Activated CD4-positive, alpha-beta T cell treated with anti-CD3 and anti-CD28 coated beads, Interleukin-10, Interleukin-2, amounts not matched to agents 100 ng/mL and 50 ng/mL, durations not matched to agents 16 hours and 8 hours (primary cell): ENCODE data around the gene COL24A1.
"Not testable (repeated sequence)": the region's sequence is repeated elsewhere in the genome, so short reads cannot be mapped to it uniquely, and the experiment has no call there.

Experiments
- DNase-seq: peaks from one replicate; pipeline ENCODE4 v3.0.0-alpha.2; 2020

COL24A1 gene

GRCh38 chr1:85976516-85977205, 179.9 kb downstream of the COL24A1 start:
- DNase-seq, result no peak

DNA sequence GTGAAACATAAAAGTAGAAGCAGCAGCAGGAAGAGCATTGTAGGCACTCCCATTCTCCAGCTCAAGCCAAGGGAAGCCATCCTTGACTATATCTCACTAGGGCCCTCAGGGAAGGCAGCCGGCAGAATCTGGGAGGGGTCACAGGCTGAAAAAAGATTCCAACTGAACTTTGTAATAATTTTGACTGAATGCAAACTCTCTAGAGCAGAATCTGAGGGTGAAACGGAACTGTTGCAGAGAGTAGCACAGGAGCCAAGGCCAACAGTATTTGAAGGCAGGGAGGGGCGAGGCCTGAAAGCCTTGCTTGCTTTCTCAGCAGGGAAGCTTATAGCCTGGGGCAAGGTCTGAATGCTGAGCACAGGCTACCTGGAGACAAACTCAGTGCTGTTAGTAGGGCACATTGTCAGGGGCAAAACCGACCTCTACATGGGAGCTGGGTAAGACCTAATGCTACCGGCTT, 180.6 kb downstream of the COL24A1 start:
- DNase-seq, result no peak

- no peak for DNase-seq
Measured at GRCh38 chr1:85962457-85962856, 194.1 kb downstream of the COL24A1 start.

DNA sequence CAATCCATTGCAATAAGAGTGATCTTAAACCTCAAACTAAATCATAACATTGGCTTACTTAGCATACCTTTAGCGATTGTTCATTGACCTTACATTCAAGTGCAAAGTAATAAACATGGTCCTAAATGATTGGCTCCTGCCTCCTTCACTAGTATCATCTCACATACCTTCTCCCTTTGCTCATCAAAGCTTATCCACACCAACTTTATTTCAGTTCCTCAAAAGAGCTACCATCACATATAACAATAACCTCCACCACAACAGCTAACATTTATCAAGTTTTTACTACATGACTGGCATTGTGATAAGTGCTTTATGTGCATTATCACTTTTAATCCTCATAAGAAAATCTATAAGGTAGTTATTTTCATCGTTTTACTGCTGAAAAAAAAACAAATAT, 198.8 kb downstream of the COL24A1 start:
- DNase-seq, result no peak

GRCh38 chr1:85955218-85955617, 201.4 kb downstream of the COL24A1 start:
- DNase-seq, result not testable (repeated sequence)

DNA sequence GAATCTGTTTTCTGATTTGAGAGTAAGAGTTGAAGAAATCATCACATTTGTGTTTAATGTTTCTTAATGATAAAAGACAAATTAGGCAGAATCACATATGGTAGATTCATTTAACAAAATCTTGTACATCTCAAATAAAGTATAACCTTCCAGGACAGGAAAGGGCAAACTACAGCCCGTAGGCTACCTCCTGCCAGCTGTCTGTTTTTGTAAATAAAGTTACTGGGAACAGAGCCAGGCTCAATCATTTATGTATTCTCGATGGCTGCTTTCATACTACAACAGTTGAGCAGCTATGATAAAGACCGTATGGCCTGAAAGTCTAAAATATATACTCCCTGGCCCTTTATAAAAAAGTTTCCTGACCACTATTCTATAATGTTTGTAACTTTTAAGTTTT, 204.1 kb downstream of the COL24A1 start:
- no peak for DNase-seq

DNA sequence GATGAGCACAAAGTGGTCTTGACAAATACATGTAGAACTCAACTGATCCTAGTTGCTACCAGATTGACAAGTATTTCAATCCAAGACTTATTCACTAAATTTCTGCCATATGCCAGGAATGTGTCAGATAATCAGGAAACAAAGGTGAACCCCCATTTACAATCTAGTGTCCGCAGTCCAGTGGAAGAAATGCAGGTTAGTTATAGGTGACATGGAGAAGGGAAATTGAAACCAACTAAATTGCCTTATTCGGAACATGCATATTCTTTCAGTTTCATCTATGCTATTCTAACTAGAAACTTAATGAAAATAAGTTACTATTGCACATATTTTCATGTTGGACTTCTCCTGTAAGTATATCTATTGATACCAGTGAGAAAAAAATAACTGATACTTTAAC, 209.4 kb downstream of the COL24A1 start:
- DNase-seq, result no peak

DNA sequence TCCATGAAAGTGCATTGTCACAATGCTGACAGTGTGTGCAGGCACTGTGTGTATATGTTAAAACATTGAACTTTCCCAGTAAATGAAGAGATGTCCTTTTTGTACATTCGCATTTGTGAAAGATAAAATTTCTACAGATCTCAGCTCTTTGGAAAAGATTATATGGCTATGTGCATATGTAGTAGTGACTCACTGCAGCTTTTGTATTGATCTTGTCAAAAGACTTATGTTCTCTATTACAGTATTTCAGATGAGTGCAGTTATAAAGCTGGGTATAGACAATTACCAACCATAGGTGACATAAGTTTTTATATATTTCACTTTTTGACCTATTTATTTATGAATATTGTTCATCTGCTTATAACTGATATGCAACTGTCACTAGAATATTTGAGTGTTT, 212.6 kb downstream of the COL24A1 start:
- no peak for DNase-seq

DNA sequence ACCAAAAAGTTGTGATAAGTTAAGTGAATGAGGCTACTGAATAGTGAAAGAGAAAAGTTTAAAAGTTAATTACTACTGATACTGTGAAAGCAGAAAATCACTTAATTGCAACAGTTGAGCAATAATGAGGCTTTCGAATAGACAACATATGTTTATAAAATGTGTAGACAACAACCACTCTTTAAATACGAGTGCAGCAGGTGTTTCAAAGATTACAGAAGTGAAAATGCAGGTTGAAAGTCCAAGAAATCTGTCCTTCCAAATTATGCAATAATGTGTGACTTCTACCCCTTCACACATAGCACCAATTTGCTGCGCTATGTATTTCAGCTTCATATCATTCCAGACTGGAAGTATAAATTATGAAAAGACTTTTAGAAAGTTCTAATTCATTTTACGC, 213.0 kb downstream of the COL24A1 start:
- no peak for DNase-seq

DNA sequence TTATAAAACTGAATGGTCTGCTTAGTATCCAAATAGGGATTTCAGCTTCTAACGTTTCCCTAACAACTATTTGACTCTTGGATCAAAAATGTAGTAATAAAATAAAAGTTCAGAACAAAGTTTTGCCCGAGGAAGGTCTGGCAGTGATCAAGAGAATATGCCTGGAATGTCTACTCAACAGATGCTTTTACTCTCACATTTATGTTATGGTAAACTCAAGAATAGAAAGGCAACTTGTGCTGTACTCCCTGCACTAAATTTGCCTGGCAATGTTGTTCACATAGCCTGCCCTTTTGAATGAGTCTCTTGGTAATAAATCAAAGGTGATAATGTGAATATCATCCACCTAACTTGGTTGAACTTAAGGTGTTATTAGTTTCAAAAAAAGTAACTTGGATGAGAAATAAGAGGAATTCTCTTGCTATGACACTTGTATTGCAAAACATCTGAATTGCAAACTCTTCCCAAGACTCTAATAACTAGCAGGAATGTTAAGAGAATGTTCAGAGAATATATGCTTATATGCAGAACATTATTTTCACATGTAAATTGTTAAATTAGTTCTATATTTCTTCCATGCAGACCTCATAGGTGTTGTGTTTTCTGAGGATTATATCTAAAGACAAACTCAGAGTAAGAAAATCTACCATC, 215.8 kb downstream of the COL24A1 start:
- DNase-seq, result no peak

GRCh38 chr1:85938829-85939228, 217.7 kb downstream of the COL24A1 start:
- no peak for DNase-seq

- DNase-seq, result no peak
Measured at GRCh38 chr1:85936470-85936869, 220.1 kb downstream of the COL24A1 start.

GRCh38 chr1:85936057-85936456, 220.5 kb downstream of the COL24A1 start:
- DNase-seq, result no peak

DNA sequence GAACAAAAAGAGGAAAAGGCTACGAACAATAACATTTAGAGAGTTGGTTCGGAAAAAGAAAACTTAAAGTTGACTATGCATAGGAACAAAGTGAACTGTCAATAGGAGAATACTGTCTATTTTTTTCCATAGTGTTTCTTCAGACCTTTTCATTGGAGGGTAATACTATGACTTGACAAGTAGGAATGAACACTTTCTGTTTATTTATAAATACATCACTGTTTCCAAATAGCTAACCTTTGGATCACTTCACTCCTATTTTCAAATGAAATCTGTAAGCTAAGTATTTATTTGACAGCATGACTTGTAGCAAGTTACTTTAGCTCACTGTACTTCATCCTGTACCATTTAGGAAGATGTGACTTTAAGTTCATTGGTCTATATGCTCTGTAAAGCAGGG, 221.3 kb downstream of the COL24A1 start:
- no peak for DNase-seq

- DNase-seq, result no peak
Measured at GRCh38 chr1:85934516-85934915, 222.1 kb downstream of the COL24A1 start.

DNA sequence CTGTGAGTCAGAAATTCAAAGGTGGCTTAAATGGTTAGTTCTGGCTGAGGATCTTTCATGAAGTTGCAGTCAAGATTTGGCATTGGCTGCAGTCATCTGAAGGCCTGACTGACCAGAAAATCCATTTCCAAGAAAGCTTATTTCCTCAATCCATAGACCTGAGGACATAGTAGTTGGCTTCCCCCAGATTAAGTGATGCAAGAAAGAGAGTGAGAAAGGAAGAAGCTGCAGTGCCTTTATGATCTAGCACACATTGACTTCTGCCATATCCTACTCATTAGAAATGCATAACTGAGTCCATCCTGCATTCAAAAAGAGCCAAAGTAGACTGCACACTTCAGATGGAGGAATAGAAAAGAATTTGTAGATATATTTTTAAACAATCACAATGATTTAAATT, 222.6 kb downstream of the COL24A1 start:
- no peak for DNase-seq

GRCh38 chr1:85911742-85912141, 244.8 kb downstream of the COL24A1 start:
- DNase-seq, result no peak

GRCh38 chr1:85900921-85901320, 255.7 kb downstream of the COL24A1 start:
- no peak for DNase-seq

GRCh38 chr1:85898861-85899260, 257.7 kb downstream of the COL24A1 start:
- no peak for DNase-seq

DNA sequence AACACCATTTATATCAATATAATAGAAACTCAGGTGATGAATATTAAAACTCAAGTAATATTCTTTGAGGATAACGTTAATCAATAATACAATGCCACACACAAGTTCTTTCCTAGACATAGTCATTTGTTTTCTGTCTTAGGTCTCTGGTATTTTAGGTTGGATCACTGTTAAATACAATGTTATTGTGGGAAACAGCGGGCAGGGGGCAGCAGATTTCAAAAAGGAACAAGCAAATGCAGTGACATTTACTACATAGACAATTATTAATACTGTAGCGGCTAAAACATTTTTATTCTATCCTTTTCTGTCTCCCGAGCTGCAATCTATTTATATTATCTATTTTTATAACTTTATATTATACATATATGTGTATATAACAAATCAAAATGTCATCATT, 261.9 kb downstream of the COL24A1 start:
- DNase-seq, result peak; percentile 3

DNA sequence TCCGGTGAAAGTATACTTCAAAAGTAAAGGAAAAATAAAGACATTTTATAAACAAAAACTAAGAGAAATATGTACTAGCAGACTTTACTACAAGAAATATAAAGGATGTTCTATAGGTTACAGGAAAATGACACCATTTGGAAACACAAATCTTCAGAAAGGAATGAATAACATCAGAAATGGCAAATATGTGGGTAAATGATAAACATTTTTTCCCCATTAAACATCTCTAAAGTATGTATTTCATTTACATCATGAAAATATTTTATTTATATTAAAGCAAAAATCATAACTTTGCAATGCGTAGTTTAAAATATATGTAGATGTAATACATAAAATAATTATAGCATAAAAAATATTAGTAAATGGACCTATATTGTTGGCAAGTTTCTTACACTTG, 264.2 kb downstream of the COL24A1 start:
- no peak for DNase-seq

- no peak for DNase-seq
Measured at GRCh38 chr1:85889870-85890269, 266.7 kb downstream of the COL24A1 start.

DNA sequence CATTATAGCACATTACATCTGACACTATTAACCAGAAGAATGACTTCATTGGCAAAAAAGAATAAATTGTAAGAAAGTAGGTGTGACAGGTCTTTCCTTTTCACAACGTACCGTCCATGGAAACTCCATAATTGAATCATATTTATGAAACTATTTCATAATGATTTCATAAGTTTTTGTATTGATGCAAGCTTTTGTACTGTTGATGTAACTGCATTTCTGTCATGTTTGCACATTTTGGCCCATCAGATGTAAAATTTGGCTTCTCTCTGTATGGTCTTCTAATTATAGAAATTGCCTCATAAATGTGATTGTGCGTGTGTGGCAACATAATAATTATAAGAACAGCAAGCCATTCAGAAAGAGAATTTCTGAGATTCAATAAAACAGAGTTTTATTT, 267.7 kb downstream of the COL24A1 start:
- no peak for DNase-seq

GRCh38 chr1:85884372-85885035, 272.1 kb downstream of the COL24A1 start:
- DNase-seq, result no peak
